Measurements from ENCODE around the gene GSKIP.

Gene GSKIP

GRCh38 chr14:96380735-96381134 lies 17.4 kb downstream of the GSKIP start:
- no peak for DNase-seq (ENCODE audit: low read depth)

GRCh38 chr14:96383445-96383844 lies 20.1 kb downstream of the GSKIP start:
- no peak for DNase-seq (ENCODE audit: low read depth)

- DNase-seq (ENCODE audit: low read depth): no peak
Observed at GRCh38 chr14:96384053-96384452, 20.7 kb downstream of the GSKIP start.

GRCh38 chr14:96384740-96385139 lies 21.4 kb downstream of the GSKIP start:
- no peak for DNase-seq (ENCODE audit: low read depth)

- DNase-seq (ENCODE audit: low read depth): no peak
Observed at GRCh38 chr14:96385385-96385784, 22.1 kb downstream of the GSKIP start.

- no peak for DNase-seq (ENCODE audit: low read depth)
Observed at GRCh38 chr14:96390965-96391292, 27.6 kb downstream of the GSKIP start.

GRCh38 chr14:96391293-96392118 lies 28.2 kb downstream of the GSKIP start:
- DNase-seq (ENCODE audit: low read depth): peak; percentile 100

GRCh38 chr14:96393071-96393691 lies 29.9 kb downstream of the GSKIP start:
- no peak for DNase-seq (ENCODE audit: low read depth)

GRCh38 chr14:96394047-96394815 lies 30.9 kb downstream of the GSKIP start:
- no peak for DNase-seq (ENCODE audit: low read depth)

GRCh38 chr14:96398432-96398831 lies 35.1 kb downstream of the GSKIP start:
- no peak for DNase-seq (ENCODE audit: low read depth)

- no peak for DNase-seq (ENCODE audit: low read depth)
Observed at GRCh38 chr14:96398921-96399320, 35.6 kb downstream of the GSKIP start.

- DNase-seq (ENCODE audit: low read depth): no peak
Observed at GRCh38 chr14:96399405-96399804, 36.1 kb downstream of the GSKIP start.

- no peak for DNase-seq (ENCODE audit: low read depth)
Observed at GRCh38 chr14:96400495-96400894, 37.2 kb downstream of the GSKIP start.

GRCh38 chr14:96403409-96403808 lies 40.1 kb downstream of the GSKIP start:
- no peak for DNase-seq (ENCODE audit: low read depth)

GRCh38 chr14:96405677-96406076 lies 42.4 kb downstream of the GSKIP start:
- DNase-seq (ENCODE audit: low read depth): no peak

GRCh38 chr14:96407935-96408570 lies 44.7 kb downstream of the GSKIP start:
- no peak for DNase-seq (ENCODE audit: low read depth)

GRCh38 chr14:96408608-96409007 lies 45.3 kb downstream of the GSKIP start:
- DNase-seq (ENCODE audit: low read depth): no peak

- DNase-seq (ENCODE audit: low read depth): no peak
Observed at GRCh38 chr14:96409701-96410100, 46.4 kb downstream of the GSKIP start.

- DNase-seq (ENCODE audit: low read depth): no peak
Observed at GRCh38 chr14:96410119-96410518, 46.8 kb downstream of the GSKIP start.

- DNase-seq (ENCODE audit: low read depth): no peak
Observed at GRCh38 chr14:96413526-96413925, 50.2 kb downstream of the GSKIP start.

- no peak for DNase-seq (ENCODE audit: low read depth)
Observed at GRCh38 chr14:96415559-96415958, 52.2 kb downstream of the GSKIP start.

- DNase-seq (ENCODE audit: low read depth): no peak
Observed at GRCh38 chr14:96416292-96416691, 53.0 kb downstream of the GSKIP start.

GRCh38 chr14:96417254-96417653 lies 53.9 kb downstream of the GSKIP start:
- no peak for DNase-seq (ENCODE audit: low read depth)

Measured in stimulated activated CD8-positive, alpha-beta memory T cell treated with anti-CD3 and anti-CD28 coated beads, Interleukin-12 subunit alpha, Interleukin-12 subunit beta, amount 100 ng/mL, for 4 hours (primary cell).